Mesendoderm (in vitro differentiated cells): ENCODE measurements around the gene LRRC28.

ENCODE experiments used
- DNase-seq: peaks from one replicate; pipeline ENCODE4 v3.0.0; 2013
- H2AK5ac ChIP-seq: 2 replicates; pipeline ENCODE4 v1.6.1; 2013; ENCODE audit warnings: low read length, inconsistent platforms
- H2BK120ac ChIP-seq: 2 replicates; pipeline ENCODE4 v1.6.1; 2013; ENCODE audit warnings: low read depth, mild to moderate bottlenecking, low read length, moderate library complexity, mixed read lengths
- H2BK15ac ChIP-seq: replicated peaks from 2 replicates; pipeline ENCODE4 v1.6.1; 2013; ENCODE audit warnings: low read depth, mild to moderate bottlenecking, moderate library complexity
- H2BK5ac ChIP-seq: 2 replicates; pipeline ENCODE4 v1.6.1; 2013; ENCODE audit warnings: low read length, inconsistent platforms
- H3K18ac ChIP-seq: 2 replicates; pipeline ENCODE4 v1.6.1; 2013; ENCODE audit warnings: mild to moderate bottlenecking, low read length, mixed read lengths
- H3K23ac ChIP-seq: one replicate; pipeline ENCODE4 v1.6.1; 2013; ENCODE audit warnings: low read length
- H3K27ac ChIP-seq: 2 replicates; pipeline ENCODE4 v1.5.1; 2013; ENCODE audit warnings: low read depth, mild to moderate bottlenecking, inconsistent platforms, low read length, moderate library complexity
- H3K27me3 ChIP-seq: 2 replicates; pipeline ENCODE4 v1.6.1; 2013; ENCODE audit warnings: low read length, control low read depth, mild to moderate bottlenecking, inconsistent platforms; ENCODE audit not compliant: insufficient read depth, poor library complexity
- H3K36me3 ChIP-seq: 2 replicates; pipeline ENCODE4 v1.6.1; 2013; ENCODE audit warnings: low read length, inconsistent platforms; ENCODE audit not compliant: control insufficient read depth, insufficient read depth
- H3K4ac ChIP-seq: one replicate; pipeline ENCODE4 v1.6.1; 2013; ENCODE audit warnings: low read depth, mild to moderate bottlenecking, low read length, moderate library complexity
- H3K4me1 ChIP-seq: 2 replicates; pipeline ENCODE4 v1.6.1; 2013; ENCODE audit warnings: low read depth, low read length, inconsistent platforms; ENCODE audit not compliant: control insufficient read depth
- H3K4me2 ChIP-seq: 2 replicates; pipeline ENCODE4 v1.6.1; 2013; ENCODE audit warnings: low read length
- H3K4me3 ChIP-seq: 2 replicates; pipeline ENCODE4 v1.5.1; 2013; ENCODE audit warnings: mild to moderate bottlenecking, low read length
- H3K56ac ChIP-seq: one replicate; pipeline ENCODE4 v1.6.1; 2013; ENCODE audit warnings: low read length
- H3K79me1 ChIP-seq: 2 replicates; pipeline ENCODE4 v1.6.1; 2013; ENCODE audit warnings: low read length, inconsistent platforms
- H3K79me2 ChIP-seq: 2 replicates; pipeline ENCODE4 v1.6.1; 2013; ENCODE audit warnings: mild to moderate bottlenecking, low read length; ENCODE audit not compliant: control insufficient read depth, insufficient read depth
- H3K9ac ChIP-seq: 2 replicates; pipeline ENCODE4 v1.6.1; 2013; ENCODE audit warnings: low read length, inconsistent platforms
- H4K5ac ChIP-seq: one replicate; pipeline ENCODE4 v1.6.1; 2013; ENCODE audit warnings: low read length
- H4K8ac ChIP-seq: one replicate; pipeline ENCODE4 v1.6.1; 2013; ENCODE audit warnings: low read depth, mild to moderate bottlenecking, control low read depth, low read length, moderate library complexity
- WGBS: extraction: QIAGEN DNeasy Blood & Tissue Kit; methylation state at CpG from one replicate; pipeline ENCODE4 v1.1.7; 2013; ENCODE audit warnings: low lambda C conversion rate, missing lambda C conversion rate; ENCODE audit not compliant: insufficient coverage; ENCODE audit errors: extremely low coverage; 5-methylcytosine and 5-hydroxymethylcytosine counted together

Gene LRRC28

DNA sequence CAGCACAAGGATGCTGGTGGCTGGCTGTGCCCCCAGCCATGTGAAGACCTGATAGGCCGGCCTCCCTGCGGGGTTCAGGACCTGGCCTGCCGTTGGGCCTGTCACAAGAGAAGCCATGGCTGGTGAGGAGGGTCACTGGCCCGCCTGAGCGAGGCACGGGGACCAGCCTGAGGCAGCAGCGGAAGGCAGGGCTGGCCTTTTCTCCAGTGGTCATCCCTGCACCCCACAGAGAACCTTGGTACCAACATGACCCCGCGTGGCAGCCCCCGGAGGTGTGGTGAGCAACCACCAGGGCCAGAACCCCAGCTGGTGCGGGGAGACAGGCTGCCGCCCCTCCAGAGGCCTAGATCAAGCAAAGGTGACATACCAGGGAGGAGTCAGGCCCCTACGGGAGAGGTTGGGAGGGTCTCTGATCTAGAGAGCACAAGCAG lies 180.4 kb downstream of the LRRC28 start:
- H3K36me3 ChIP-seq: no peaks in the 10 kb centered on the region
- no peak overlapping the region for H2BK120ac ChIP-seq
- no peak overlapping the region for H3K18ac ChIP-seq
- no peak overlapping the region for H2BK15ac ChIP-seq
- no peak overlapping the region for H2BK5ac ChIP-seq
- H3K79me1 ChIP-seq: no peaks in the 10 kb centered on the region
- H3K56ac ChIP-seq: no peak overlapping the region
- H3K27me3 ChIP-seq: no peaks in the 10 kb centered on the region
- H4K5ac ChIP-seq: no peak overlapping the region
- no peak overlapping the region for H3K4ac ChIP-seq
- H3K23ac ChIP-seq: no peak overlapping the region
- H3K4me3 ChIP-seq: no peak overlapping the region
- no peak overlapping the region for H3K4me2 ChIP-seq
- no CpG with 5 or more reads among the region's 13 CpGs for WGBS
- no peak overlapping the region for H3K9ac ChIP-seq
- H3K4me1 ChIP-seq: no peaks in the 10 kb centered on the region
- no peak overlapping the region for H3K27ac ChIP-seq
- DNase-seq: no peak
- H2AK5ac ChIP-seq: no peak overlapping the region
- no peaks in the 10 kb centered on the region for H3K79me2 ChIP-seq
- no peak overlapping the region for H4K8ac ChIP-seq

DNA sequence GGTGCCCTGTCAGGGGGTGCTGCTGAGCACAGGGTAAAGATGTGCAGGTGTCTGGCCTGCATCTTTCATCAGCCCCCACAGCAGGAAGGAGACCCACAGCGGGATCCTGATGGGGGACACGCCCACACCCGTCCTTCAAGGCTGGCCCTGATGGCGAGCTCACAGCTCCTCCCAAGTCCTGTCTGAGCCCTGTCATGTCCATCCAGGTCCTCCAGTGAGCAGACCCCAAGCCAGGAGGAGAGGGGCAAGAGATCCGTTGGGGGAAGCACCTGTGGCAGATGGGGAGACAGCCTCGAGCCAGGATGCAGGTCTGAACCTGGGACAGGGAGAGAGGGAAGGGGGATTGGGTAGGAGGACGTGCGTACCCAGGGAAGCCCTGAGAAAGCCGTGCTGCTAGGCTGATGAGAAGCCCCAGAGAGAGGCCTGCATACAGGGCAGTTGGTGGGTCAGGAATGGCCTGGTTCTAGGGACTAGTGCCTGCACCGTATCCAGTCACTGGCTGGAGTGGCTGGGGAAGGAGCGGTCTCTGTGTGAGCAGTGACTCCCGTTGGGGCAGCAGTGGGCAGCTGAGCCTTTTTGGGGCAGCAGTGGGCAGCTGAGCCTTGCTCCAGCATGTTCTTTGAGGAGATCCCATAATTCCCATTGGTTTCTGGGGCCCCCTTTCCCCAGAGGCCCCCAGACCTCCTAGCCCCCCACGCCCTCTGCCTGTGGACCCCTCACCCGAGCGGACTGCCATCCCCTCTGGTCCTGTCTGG lies 181.2 kb downstream of the LRRC28 start:
- H2BK15ac ChIP-seq: no peak overlapping the region
- no peak overlapping the region for H2AK5ac ChIP-seq
- no peak overlapping the region for H3K4ac ChIP-seq
- no CpG with 5 or more reads among the region's 15 CpGs for WGBS
- no peak overlapping the region for H3K27ac ChIP-seq
- H3K56ac ChIP-seq: no peak overlapping the region
- H3K9ac ChIP-seq: no peak overlapping the region
- no peak overlapping the region for H4K8ac ChIP-seq
- H3K79me1 ChIP-seq: no peaks in the 10 kb centered on the region
- no peaks in the 10 kb centered on the region for H3K27me3 ChIP-seq
- no peak overlapping the region for H2BK5ac ChIP-seq
- H3K23ac ChIP-seq: no peak overlapping the region
- H2BK120ac ChIP-seq: no peak overlapping the region
- H4K5ac ChIP-seq: no peak overlapping the region
- no peak for DNase-seq
- H3K79me2 ChIP-seq: no peaks in the 10 kb centered on the region
- no peak overlapping the region for H3K18ac ChIP-seq
- H3K36me3 ChIP-seq: no peaks in the 10 kb centered on the region
- no peak overlapping the region for H3K4me2 ChIP-seq
- H3K4me3 ChIP-seq: no peak overlapping the region
- no peaks in the 10 kb centered on the region for H3K4me1 ChIP-seq

- H2AK5ac ChIP-seq: no peak overlapping the region
- no peak overlapping the region for H3K4me3 ChIP-seq
- no peak overlapping the region for H3K23ac ChIP-seq
- H3K79me1 ChIP-seq: no peaks in the 10 kb centered on the region
- no peak overlapping the region for H3K9ac ChIP-seq
- no peak overlapping the region for H2BK5ac ChIP-seq
- H3K56ac ChIP-seq: peak overlapping the region; percentile 34
- no peak overlapping the region for H3K4ac ChIP-seq
- H2BK15ac ChIP-seq: no peak overlapping the region
- no peaks in the 10 kb centered on the region for H3K4me1 ChIP-seq
- no CpG with 5 or more reads among the region's 14 CpGs for WGBS
- H3K36me3 ChIP-seq: no peaks in the 10 kb centered on the region
- DNase-seq: no peak
- no peaks in the 10 kb centered on the region for H3K79me2 ChIP-seq
- no peaks in the 10 kb centered on the region for H3K27me3 ChIP-seq
- no peak overlapping the region for H2BK120ac ChIP-seq
- H3K4me2 ChIP-seq: no peak overlapping the region
- no peak overlapping the region for H4K8ac ChIP-seq
- H3K27ac ChIP-seq: no peak overlapping the region
- no peak overlapping the region for H4K5ac ChIP-seq
- no peak overlapping the region for H3K18ac ChIP-seq
These were observed 181.9 kb downstream of the LRRC28 start for GRCh38 chr15:99433026-99433756.

- Histone ChIP-seq H3K9ac (no peak overlapping the region), H3K27ac (no peak overlapping the region), H3K4me3 (no peak overlapping the region), H3K27me3 (no peaks in the 10 kb centered on the region), H2AK5ac (no peak overlapping the region), H3K36me3 (no peaks in the 10 kb centered on the region), H3K4ac (no peak overlapping the region), H3K23ac (no peak overlapping the region), H3K56ac (no peak overlapping the region), H4K8ac (no peak overlapping the region), H2BK120ac (no peak overlapping the region), H4K5ac (no peak overlapping the region), H2BK5ac (no peak overlapping the region), H2BK15ac (no peak overlapping the region), H3K4me1 (peaks cover 2% of the 10 kb centered on the region), H3K79me1 (no peaks in the 10 kb centered on the region), H3K18ac (no peak overlapping the region), H3K4me2 (no peak overlapping the region), H3K79me2 (no peaks in the 10 kb centered on the region)
- whole genome bisulfite sequencing: no CpG with 5 or more reads among the region's 21 CpGs
- DNase-seq: no peak
These were observed 182.6 kb downstream of the LRRC28 start for GRCh38 chr15:99433757-99434450.

GRCh38 chr15:99434506-99435112 lies 183.3 kb downstream of the LRRC28 start:
- no peak for DNase-seq
- H3K27ac ChIP-seq: no peak overlapping the region
- no peak overlapping the region for H2AK5ac ChIP-seq
- H3K36me3 ChIP-seq: no peaks in the 10 kb centered on the region
- H3K4me3 ChIP-seq: no peak overlapping the region
- H3K79me1 ChIP-seq: no peaks in the 10 kb centered on the region
- WGBS: no CpG with 5 or more reads among the region's 24 CpGs
- H4K5ac ChIP-seq: no peak overlapping the region
- no peak overlapping the region for H2BK120ac ChIP-seq
- H3K4ac ChIP-seq: no peak overlapping the region
- H3K9ac ChIP-seq: no peak overlapping the region
- H3K56ac ChIP-seq: no peak overlapping the region
- no peak overlapping the region for H3K4me2 ChIP-seq
- no peak overlapping the region for H4K8ac ChIP-seq
- peaks cover 2% of the 10 kb centered on the region for H3K4me1 ChIP-seq
- no peak overlapping the region for H2BK15ac ChIP-seq
- H2BK5ac ChIP-seq: no peak overlapping the region
- H3K18ac ChIP-seq: no peak overlapping the region
- no peaks in the 10 kb centered on the region for H3K79me2 ChIP-seq
- H3K27me3 ChIP-seq: no peaks in the 10 kb centered on the region
- no peak overlapping the region for H3K23ac ChIP-seq
